Fibroblast of skin of left quadriceps (primary cell): ENCODE results near the gene ZNHIT1.

Source experiments
- DNase-seq, 2 experiments: peaks; one replicate each; pipeline ENCODE4 v3.0.0-alpha.2; 2013; ENCODE audit warnings: low read depth in 2 of 2

Gene ZNHIT1

DNA sequence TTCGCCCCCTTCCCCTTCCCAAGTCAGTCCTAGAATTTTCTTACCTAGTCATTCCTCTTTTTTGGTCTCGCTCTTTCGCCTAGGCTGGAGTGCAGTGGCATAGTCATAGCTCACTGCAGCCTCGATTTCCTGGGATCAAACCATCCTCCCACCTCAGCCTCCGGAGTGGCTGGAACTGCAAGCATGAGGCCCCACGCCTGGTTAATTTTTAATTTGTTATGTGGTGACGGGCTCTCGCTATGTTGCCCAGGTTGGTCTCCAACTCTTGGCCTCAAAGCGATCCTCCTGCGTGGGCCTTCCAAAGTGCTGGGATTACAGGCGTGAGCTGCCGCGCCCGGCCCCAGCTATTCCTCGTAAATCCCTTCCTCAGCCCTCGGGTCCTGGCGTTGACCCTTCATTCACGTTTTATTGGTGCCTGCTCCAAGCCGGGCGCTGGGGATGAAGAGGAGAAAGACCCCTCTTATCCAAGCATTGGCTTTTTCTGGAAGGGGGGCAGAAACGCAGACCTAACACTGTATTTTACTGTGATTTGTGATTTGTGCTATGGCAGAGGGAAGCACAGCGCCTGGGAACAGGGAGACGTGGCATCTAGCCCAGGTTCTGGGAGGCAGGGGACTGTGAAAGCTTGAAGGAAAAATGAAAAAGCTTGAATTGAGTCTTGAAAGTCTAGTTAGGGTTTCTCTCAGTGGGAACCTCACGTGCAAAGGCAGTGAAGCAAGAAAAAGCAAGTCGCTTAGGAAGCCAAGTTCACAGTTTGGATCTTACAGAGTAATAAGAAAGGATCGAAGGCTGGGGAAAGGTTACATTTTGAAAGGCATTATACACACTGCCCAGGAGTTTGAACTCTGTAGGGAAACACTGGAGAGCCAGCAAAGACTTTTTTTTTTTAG lies 516 bp downstream of the ZNHIT1 start:
- no peak for DNase-seq

DNA sequence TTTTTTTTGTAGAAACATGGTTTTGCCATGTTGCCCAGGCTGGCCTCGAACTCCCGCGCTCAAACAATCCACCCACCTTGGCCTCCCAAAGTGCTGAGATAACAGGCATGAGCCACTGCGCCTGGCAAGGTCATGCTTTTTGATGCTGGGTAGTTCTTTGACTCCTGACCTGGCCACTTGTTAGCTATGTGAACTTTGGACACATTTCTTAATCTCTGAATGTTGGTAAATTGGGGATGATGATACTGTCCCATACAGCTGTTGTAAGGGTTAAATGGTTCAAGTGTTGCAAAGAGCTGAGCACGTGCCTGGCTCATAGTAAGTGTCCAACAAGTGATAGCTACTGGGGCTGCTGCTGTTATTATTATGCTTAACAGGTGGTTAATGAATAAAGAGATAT lies 2.3 kb downstream of the ZNHIT1 start:
- no peak for DNase-seq

DNA sequence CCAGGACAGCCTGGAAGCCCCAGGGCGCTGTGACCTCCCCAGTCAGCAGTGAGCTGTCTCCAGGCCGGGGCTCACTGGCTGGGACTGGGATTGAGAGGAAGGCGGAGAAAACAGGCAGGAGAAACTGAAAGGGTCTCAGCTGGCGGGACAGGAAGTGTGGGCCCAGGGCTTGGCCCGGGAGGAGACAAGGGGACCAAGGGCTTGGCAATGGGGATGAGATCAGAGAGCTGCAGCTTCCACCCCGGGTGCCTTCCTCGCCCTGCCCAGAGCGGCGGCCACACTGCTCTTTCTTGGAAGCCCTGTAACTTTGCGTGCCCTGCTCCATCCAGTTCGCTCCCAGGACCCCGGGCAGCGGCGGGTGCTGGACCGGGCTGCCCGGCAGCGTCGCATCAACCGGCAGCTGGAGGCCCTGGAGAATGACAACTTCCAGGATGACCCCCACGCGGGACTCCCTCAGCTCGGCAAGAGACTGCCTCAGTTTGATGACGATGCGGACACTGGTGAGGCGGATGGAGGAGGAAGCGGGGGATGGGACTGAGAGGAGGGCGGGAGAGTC lies 4.4 kb downstream of the ZNHIT1 start:
- no peak for DNase-seq

DNA sequence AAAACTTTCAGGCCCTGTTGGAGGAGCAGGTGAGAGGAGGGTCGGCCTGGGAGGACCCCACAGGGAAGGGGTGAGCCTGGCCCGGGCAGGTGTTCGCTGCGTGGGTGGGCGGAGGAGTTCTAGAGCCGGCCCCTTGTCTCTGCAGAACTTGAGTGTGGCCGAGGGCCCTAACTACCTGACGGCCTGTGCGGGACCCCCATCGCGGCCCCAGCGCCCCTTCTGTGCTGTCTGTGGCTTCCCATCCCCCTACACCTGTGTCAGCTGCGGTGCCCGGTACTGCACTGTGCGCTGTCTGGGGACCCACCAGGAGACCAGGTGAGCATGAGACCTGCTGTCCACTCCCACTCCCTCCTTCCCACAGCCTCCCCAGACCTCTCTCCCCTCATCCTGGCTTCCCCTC lies 5.6 kb downstream of the ZNHIT1 start:
- DNase-seq, result no peak

DNA sequence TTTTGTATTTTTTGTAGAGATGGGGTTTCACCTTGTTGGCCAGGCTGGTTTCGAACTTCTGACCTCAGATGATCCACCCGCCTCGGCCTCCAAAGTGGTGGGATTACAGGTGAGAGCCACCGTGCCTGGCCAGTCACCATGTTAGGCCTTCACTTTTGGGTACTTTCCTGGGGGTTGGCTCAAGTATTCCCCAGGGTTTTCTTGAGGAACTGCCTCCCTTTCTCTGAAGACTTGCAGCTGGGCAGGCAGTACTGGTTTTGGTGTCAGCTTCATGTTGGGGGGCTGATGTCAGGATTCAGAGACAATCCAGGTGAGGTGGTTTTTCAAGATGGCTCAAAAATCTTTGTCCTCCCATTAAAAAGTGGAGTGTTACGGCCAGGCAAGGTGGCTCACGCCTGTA lies 7.7 kb downstream of the ZNHIT1 start:
- no peak for DNase-seq

DNA sequence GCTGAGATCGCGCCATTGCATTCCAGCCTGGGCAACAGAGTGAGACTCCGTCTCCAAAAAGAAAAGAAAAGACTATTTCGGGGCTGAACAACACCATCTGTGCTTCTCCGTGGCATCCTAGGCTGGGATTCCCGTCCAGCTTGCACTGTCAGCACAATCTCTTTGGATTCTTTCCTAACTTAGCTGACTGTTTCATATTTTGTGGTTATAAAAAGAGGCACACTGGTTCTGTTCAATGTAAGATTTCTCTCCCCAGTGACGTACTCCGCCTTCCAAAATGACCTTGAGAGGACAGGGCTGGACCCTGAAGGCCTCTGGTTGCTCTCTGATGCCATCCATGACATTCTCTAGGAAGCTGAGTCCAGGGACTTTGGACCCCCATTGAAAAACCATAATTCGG lies 8.8 kb downstream of the ZNHIT1 start:
- no peak for DNase-seq

DNA sequence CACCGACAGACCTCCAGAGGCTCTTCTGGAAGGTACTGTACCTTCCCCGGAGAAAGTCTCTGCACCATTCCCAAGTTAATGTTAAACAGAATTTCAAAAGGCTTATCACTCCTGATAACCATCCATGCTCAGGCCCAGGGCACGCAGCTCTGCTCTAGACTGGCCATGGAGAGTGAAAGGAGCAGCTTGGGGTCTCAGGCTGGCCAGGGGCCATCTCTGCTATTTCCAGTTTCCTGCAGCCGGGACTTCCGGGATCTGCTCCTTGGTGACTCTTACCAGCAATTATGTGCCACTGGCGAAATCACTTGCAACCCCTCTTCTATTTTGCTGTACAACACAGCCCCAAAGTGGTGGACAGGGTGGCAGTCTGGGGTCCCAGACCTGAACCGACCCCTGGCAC lies 13.7 kb downstream of the ZNHIT1 start:
- no peak for DNase-seq

DNA sequence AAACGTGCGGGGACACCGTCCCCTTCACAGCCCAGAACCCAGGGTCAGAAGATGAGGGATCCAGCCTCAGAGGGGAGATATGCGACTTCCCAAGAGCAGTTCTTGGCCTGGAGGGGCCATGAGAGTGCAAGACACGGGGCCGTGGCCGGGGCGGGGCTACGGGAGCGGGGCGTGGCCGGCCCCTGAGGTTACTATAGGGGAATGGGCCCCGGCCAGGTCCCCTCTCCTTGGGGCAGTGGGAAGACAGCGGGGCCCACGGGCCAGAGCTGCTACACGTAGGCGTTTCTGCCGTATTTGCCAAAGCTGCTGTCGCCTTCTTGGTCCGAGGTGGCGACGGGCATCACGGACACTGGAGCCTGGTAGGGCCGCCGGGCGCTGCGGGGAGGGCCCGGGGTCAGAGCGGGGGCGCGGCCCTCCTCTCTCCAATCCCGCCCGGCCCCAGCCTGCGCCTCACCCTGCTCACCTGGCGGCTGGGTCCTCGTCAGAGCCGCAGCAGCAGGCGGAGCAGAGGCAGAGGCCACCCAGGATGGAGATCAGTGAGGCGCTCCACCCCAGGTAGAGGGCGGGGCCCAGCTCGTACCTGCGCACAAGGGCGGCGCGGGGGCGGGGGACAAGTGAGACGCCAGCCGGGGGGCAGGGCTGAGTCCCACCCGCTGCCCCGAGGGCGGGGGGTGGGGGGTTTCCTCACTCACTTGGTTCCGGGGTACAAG lies 14.3 kb downstream of the ZNHIT1 start:
- DNase-seq, result no peak

DNA sequence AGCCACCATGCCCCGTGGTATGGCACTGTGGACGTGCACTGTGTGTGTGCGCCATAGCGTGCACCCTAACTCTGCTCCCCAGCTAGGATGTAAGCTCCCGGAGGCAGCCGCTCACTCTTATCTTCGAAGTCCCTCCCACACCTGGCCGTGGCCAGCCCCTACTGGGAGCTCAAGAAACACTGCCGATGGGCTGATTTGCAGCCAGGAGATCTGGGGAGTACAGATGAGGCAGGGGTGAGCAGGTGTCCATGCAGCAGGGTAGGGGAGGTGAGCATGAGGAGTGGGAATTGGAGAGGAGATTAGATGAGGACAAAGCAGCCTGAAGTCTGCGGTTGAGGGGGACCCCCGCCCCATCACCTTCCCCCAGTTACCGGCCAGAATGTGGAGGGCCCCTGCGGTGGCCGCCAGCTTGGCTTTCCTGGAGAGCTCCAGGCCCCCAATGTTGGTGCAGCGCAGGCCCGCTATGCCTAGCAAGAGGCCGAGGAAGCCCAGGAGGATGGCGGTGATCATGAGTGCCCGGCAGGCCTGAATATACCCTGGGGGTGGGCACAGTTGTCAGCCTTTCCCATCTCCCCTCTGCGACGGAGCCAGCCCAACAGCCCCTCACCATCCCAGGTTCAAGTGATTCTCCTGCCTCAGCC lies 16.1 kb downstream of the ZNHIT1 start:
- no peak for DNase-seq

DNA sequence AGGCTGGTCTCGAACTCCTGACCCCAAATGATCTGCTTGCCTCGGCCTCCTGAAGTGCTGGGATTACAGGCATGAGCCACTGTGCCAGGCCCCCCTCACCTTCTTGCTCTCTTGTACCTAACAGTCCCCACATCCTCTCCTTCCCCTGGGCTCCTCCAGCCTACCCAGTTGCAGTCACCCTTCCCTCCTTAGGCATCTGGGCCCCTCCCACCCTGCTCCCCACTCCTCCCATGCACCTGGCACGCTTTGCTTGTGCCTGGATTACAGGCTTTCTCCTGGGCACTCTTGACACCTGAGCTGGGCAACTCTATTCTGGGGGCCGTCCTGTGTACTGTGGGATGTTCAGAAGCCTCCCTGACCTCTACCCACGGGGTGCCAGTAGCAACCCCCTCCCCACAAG lies 16.7 kb downstream of the ZNHIT1 start:
- DNase-seq, result no peak

DNA sequence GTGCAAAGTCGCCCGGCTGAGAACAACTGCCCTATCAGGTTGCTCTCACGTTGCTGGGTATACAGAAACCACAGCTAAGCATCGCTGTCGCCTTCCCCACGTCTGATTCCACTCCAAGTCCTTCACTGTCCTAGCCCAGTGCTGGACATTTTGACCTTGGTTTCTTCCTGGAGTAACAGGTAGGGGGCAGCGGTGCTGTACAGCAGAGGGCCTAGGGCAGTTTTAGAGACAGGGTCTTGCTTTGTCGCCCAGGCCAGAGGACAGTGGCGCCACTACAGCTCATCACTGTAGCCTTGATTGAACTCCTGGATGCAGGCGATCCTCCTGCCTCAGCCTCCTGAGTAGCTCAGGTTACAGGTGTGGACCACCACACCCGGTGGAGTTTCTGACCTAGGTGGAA lies 17.1 kb downstream of the ZNHIT1 start:
- no peak for DNase-seq

DNA sequence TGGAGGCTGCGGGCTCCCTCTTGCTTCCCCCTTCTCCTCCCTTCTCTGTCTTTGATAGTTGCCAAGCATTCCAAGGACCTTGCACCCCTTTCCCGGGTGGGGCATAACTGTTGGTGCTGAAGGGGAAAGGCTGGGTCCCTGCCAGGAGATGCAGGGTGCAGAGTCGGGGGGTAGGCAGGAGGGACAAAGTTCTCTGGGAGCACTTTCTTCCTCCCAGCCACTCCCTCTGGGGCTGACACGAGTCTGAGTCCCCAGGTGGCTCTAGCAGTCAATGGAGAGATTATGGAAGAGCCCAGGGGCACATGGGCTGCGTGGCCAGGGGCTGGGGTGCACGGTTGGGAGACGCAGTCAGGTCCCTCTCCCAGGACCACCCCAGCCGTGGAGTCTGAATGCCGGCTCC lies 17.6 kb downstream of the ZNHIT1 start:
- DNase-seq, result no peak

DNA sequence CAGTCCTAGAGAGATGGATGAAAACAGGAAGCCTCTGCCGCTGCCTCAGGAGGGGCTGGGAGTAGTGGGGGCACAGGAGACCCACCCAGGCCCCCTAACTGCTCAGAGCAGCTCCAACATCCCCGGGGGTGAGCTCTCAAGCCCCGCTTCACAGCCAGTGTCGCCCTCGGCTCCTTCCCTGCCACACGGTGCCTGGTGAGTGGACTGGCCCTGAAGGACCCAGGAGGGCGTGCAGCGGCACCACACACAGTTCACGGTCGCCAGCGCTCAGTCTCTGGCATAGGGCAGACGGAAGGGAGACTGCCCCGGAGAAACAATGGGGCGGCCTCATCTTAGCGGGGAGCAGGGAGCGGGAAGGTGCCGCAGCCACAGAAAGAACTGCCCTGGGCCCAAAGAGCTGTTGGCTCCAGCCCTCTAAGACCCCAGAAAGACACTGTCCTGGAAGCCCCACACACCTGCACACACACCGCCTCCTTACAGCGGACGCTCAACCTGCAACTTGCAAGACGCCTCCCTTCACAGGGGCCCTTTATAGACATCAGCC lies 18.4 kb downstream of the ZNHIT1 start:
- no peak for DNase-seq

DNA sequence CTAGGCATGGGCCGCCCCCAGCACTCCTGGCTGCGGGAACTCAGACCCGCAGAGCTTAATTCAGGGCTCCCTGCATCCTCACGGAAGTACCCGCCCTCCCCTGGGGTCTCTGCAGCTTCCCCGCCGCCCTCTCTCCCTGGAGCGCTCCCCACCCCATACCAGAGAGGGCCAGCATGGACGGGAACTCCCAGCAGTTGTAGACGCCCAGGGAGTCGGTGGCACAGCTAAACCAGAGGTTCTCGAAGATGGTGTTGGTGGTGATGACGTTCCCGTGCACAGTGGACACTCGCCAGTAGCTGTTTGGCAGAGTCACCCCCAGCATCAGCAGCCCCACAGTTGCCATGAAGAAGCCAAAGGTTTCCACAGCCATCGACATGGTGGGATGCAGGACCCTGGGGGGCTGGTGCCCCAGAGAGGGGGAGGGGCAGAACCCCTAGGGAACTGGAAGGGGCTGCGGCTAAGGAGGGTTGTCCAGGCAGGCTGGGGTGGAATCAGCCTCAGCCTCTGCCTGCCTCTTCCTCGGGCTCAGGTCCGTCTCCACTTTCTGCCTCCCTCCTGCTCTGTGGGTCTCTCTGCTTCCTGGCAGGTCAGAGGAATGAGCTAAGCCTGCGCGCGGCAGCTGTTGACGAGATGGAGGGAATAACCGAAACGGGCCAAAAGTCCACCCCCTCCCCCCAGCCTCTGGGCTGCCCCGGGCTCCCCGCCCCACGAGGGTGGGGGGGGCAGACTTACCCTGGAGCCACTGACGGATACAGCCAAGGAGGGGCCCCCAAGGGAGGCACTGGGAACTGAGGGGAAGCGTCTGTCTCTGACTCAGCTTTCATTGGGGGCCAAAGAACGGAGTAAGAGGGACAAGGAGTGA lies 19.5 kb downstream of the ZNHIT1 start, which contains the start of gene CLDN15:
TSS of gene CLDN15 (minus strand) at position 597 of the 862 bp plus-strand sequence. CDS start at position 376, 221 bp downstream.
- DNase-seq, result peak; percentile 28 to 37

DNA sequence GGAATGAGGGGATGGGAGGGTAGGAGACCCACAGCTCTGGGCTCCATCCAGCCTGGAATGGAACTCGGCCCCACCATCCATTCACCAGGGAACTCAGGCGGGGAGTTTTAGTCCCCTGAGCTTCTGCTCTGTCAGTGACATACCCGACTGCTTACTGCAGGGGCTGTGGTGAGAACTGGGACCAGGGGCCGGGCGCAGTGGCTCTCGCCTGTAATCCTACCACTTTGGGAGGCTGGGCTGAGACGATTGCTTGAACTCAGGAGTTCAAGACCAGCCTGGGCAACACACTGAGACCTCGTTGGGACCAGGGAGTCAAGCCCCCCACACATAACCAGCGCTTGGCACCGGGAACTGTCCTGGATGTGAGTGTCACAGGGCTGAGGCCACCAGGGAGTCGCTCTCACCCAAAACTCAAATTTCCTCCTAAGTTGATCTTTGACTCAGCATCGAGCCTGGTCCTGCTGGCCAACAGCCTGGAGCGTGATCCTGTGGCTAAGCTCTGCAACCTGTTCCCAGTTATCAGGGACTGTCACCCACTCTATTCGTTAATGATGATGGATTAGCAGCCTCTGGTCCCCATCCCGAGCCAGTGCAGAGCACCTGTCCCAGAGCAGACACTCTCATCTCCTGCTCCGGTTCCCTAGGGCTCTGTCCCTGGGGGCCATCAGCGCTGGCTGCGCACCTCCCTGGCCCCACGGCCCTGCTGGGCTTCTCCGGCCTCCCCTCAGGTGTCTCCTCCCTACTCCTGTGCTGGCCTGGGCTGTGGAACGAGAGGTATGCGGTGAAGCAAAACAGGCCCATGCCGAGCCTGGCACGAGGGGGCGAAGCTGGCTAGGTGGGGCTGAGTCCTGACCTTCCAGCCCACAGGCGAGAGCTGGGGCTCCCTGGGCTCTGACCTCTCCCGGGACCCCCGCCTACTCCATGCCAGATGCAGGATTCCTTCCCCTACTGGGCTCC lies 20.5 kb downstream of the ZNHIT1 start:
- DNase-seq, result no peak

DNA sequence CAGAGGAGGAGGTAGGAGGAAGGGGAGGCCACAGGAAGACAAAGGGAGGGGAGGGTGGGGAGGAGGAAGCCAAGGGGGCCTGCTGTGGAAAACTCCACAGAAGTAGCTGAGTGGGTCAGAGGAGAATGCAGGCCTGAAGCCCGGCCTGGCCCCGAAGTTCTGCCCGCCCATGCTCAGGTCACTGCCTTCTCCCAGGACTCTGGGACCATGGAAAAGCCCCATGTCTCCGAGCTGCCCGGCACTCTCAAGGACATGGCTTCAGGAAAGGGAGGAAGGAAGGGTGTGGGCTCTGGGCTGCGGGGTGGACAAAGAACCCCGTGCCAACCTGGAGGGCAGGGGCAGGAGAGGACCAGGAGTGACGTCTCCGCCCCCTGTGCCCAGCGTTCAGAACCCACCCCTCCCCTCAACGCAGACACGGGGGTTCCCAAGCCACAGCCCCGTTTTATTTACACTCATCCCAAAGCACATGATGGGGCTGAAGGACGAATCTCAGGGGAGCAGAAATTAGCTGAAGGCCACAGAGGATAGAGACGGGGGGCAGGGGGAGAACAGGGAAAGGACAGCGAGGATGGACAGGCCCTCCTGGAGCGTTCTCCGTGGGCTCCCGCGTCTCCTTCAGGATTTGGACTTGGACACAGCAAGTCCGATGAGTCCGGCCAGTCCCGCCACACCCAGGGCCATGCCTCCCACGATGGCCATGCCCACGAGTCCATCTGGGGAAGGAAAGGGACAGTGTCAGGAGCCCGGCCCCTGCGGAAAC lies 21.4 kb downstream of the ZNHIT1 start:
- DNase-seq, result no peak

DNA sequence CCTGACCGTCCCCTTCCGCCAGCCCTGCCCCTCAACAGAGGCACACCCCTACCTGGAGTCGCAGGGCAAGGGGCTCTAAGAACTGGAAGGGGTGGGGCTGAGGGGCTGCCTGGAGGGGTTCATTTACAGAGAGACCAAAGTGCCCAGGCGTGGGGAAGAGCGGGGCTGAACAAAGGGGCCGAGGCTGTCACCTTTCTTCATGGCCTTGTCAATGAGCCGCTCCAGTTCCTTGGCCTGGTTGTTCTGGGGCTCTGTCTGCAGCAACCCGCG lies 21.9 kb downstream of the ZNHIT1 start:
- no peak for DNase-seq

DNA sequence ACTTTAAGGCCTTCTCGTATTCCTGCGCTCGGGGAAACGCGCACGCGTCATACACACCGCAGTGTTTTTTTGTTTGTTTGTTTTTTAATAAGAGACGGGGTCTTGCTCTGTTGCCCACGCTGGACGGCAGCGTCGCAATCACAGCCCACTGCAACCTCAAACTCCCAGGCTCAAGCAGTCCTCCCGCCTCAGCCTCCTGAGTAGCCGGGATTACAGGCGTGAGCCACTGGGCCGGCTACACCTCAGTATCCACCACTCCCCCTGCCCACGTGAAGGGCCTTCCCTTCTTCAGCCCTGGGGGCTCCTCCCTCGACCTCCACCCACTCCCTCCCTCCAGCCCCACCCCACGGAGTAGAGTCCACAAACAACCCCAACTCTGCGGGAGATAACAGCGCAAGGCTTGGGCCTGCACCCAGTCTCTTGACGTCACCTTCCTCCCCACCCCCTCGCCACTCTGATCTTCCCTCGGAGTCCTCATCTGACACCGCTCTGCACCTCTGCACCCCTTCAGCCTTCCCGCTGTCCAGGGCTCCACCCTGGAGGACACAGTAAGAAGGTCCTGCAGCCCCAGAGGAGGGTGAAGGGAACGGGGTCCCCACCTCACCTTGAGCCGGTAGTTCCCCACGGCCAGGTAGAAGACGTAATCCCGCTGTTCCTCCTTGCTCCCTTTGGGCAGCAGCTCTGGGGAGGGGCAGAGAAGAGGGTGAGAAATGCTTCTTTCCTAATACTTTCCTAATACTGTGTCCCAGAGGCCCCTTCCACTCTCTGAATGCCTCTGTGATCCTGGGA lies 22.5 kb downstream of the ZNHIT1 start:
- DNase-seq, result no peak

DNA sequence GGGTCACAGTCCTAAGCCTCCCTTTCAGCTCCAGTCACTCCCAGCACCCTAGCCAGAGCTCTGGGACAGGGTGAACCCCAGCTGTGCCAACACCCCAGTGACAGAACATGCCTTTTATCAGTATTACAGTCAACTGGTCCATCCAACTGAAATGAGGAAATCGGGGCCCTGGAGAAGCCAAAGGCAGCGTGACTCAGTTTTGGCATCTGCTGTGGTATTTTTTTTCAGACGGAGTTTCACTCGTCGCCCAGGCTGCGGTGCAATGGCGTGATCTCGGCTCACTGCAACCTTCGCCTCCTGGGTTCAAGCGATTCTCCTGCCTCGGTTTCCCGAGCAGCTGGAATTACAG lies 23.0 kb downstream of the ZNHIT1 start:
- no peak for DNase-seq
